ENCODE measurements around the gene OR4D1.
A peak's percentile ranks its signal among the peaks of the same experiment; 100 is the strongest.

The OR4D1 gene

GRCh38 chr17:58195518-58196123, 47.4 kb downstream of the OR4D1 start:
- DNase-seq: no peak

GRCh38 chr17:58196610-58197009, 48.4 kb downstream of the OR4D1 start:
- no peak for DNase-seq

- peak; percentile 54 for DNase-seq
Observed at GRCh38 chr17:58200024-58200633, 51.9 kb downstream of the OR4D1 start.

GRCh38 chr17:58202859-58203258, 54.7 kb downstream of the OR4D1 start:
- DNase-seq: no peak

GRCh38 chr17:58204796-58205195, 56.6 kb downstream of the OR4D1 start:
- DNase-seq: no peak

GRCh38 chr17:58205936-58206335, 57.8 kb downstream of the OR4D1 start:
- no peak for DNase-seq

GRCh38 chr17:58207451-58207850, 59.3 kb downstream of the OR4D1 start:
- no peak for DNase-seq

- no peak for DNase-seq
Observed at GRCh38 chr17:58208344-58208743, 60.2 kb downstream of the OR4D1 start.

Data from stimulated activated CD4-positive, alpha-beta T cell treated with anti-CD3 and anti-CD28 coated beads, Interleukin-12 subunit alpha, Interleukin-12 subunit beta, amount 100 ng/mL, for 4 hours (primary cell).